ENCODE data around the gene MYRIP.

DNA sequence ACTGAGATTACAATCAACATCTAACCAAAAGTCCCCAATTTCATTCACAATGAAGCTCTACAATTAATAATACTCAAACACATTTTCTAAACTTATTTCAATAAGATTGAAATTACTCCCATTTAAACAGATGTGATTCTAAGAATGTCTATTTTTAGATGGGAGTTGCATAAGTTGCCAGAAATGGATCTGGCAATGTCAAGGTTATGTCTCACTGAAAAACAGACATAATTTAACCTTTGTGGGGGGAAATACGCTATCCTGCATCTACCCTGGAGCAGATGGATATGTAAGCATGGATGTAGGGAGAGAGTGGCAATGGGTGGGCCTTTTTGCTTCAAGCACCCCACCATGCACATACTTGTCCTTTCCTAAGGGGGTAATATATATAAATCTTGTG is 493.4 kb downstream of the MYRIP start:
- TF ChIP-seq, protein P1, sequence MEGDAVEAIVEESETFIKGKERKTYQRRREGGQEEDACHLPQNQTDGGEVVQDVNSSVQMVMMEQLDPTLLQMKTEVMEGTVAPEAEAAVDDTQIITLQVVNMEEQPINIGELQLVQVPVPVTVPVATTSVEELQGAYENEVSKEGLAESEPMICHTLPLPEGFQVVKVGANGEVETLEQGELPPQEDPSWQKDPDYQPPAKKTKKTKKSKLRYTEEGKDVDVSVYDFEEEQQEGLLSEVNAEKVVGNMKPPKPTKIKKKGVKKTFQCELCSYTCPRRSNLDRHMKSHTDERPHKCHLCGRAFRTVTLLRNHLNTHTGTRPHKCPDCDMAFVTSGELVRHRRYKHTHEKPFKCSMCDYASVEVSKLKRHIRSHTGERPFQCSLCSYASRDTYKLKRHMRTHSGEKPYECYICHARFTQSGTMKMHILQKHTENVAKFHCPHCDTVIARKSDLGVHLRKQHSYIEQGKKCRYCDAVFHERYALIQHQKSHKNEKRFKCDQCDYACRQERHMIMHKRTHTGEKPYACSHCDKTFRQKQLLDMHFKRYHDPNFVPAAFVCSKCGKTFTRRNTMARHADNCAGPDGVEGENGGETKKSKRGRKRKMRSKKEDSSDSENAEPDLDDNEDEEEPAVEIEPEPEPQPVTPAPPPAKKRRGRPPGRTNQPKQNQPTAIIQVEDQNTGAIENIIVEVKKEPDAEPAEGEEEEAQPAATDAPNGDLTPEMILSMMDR (IDR thresholded peaks at IDR 0.05; ENCODE audit: low read depth, low read length, poor library complexity, severe bottlenecking): no peak
- TF ChIP-seq EZH2phosphoT487 (IDR thresholded peaks at IDR 0.05; ENCODE audit: borderline replicate concordance, low read length): no peak

All from DOHH2 (cell line).